H1 (cell line): ENCODE data around the gene CCDC141. TPM values are rescaled to one million over a fixed set of nuclear protein-coding genes. Genes with fewer than 3 reads are reported as not detected.

ENCODE experiments used
- CTCF ChIA-PET: fragments of 300-600 bp; sonication (Branson Sonifier 250); formaldehyde crosslinking; loops from one replicate; lab custom pipeline; 2021; ENCODE audit not compliant: partially characterized antibody; lab: Charles Lee
- POLR2A ChIA-PET: fragments of 300-600 bp; sonication (Branson Sonifier 250); formaldehyde crosslinking; loops from one replicate; lab custom pipeline; 2021; ENCODE audit warnings: inconsistent platforms; ENCODE audit not compliant: partially characterized antibody; lab: Charles Lee
- DNase-seq, 2 experiments: peaks; one replicate each; pipeline versions ENCODE4 v3.0.0 to v3.0.0-alpha.2; 2010 to 2022; ENCODE audit warnings: low spot score in 2 of 2, low read depth in 1 of 2, mixed read lengths in 1 of 2
- FAIRE-seq: peaks from 2 replicates; lab custom pipeline; 2011; peaks lifted over from hg19 to GRCh38; lab: Jason Lieb, UNC
- H2AFZ ChIP-seq: 2 replicates; pipeline ENCODE4 v1.8.1; 2012; ENCODE audit warnings: low read length, inconsistent platforms
- H2AK5ac ChIP-seq: 2 replicates; pipeline ENCODE4 v1.6.1; 2013; ENCODE audit warnings: low read depth, low read length
- H2BK120ac ChIP-seq: replicated peaks from 2 replicates; pipeline ENCODE3; 2013; ENCODE audit warnings: low read depth, low read length, inconsistent platforms
- H2BK12ac ChIP-seq: 2 replicates; pipeline ENCODE4 v1.6.1; 2013; ENCODE audit warnings: low read depth, low read length
- H2BK15ac ChIP-seq: 2 replicates; pipeline ENCODE4 v1.6.1; 2013; ENCODE audit warnings: low read length
- H2BK20ac ChIP-seq: 2 replicates; pipeline ENCODE4 v1.6.1; 2013; ENCODE audit warnings: low read length
- H2BK5ac ChIP-seq: 2 replicates; pipeline ENCODE4 v1.6.1; 2013; ENCODE audit warnings: low read depth, low read length
- H3K14ac ChIP-seq: 2 replicates; pipeline ENCODE4 v1.6.1; 2013; ENCODE audit warnings: inconsistent platforms; ENCODE audit not compliant: insufficient read length
- H3K18ac ChIP-seq: 2 replicates; pipeline ENCODE4 v1.6.1; 2013; ENCODE audit warnings: low read length; ENCODE audit errors: extremely low read depth
- H3K23ac ChIP-seq: 2 replicates; pipeline ENCODE4 v1.6.1; 2013; ENCODE audit warnings: inconsistent platforms; ENCODE audit not compliant: insufficient read length
- H3K23me2 ChIP-seq: 2 replicates; pipeline ENCODE4 v1.6.1; 2013; ENCODE audit warnings: low read depth, low read length
- H3K27ac ChIP-seq: 2 replicates; pipeline ENCODE4 v1.6.1; 2011; ENCODE audit warnings: low read depth, low read length, inconsistent platforms
- H3K27me3 ChIP-seq, 4 experiments: replicated peaks in 1 of 4; 1 replicate in 1 of 4; 2 replicates in 3 of 4; pipeline versions ENCODE4 v1.6.1 to v1.8.1; 2011 to 2013; ENCODE audit warnings: low read length in 3 of 4, mild to moderate bottlenecking in 3 of 4, inconsistent platforms in 2 of 4, mixed read lengths in 2 of 4, moderate library complexity in 1 of 4; ENCODE audit not compliant: control insufficient read depth in 3 of 4, insufficient read depth in 3 of 4; ENCODE audit errors: extremely low read depth in 1 of 4
- H3K36me3 ChIP-seq, 4 experiments: 2 replicates each; pipeline versions ENCODE4 v1.6.1 to v1.8.1; 2011 to 2013; ENCODE audit warnings: mild to moderate bottlenecking in 4 of 4, low read length in 3 of 4, moderate library complexity in 2 of 4, control low read depth in 1 of 4, inconsistent platforms in 1 of 4; ENCODE audit not compliant: insufficient read depth in 4 of 4, control insufficient read depth in 2 of 4
- H3K4ac ChIP-seq: replicated peaks from 2 replicates; pipeline ENCODE3; 2013; ENCODE audit warnings: low read length, low read depth, mixed read lengths, inconsistent platforms; ENCODE audit not compliant: insufficient read length
- H3K4me1 ChIP-seq, 4 experiments: replicated peaks in 1 of 4; 1 replicate in 1 of 4; 2 replicates in 3 of 4; pipeline versions ENCODE4 v1.6.1 to v1.8.1; 2011 to 2013; ENCODE audit warnings: low read length in 3 of 4, inconsistent platforms in 2 of 4, mixed read lengths in 1 of 4; ENCODE audit not compliant: insufficient read depth in 4 of 4, control insufficient read depth in 3 of 4
- H3K4me2 ChIP-seq, 2 experiments: 2 replicates each; pipeline versions ENCODE4 v1.6.1 to v1.8.1; 2011 to 2013; ENCODE audit warnings: low read depth in 2 of 2, low read length in 2 of 2, control low read depth in 1 of 2, inconsistent platforms in 1 of 2, mild to moderate bottlenecking in 1 of 2; ENCODE audit not compliant: insufficient read depth in 1 of 2
- H3K4me3 ChIP-seq, 4 experiments: fragments of 200-600, 300-600 bp in 1 of 4; sonication (generic), shearing (Covaris generic), sonication (Bioruptor Twin) in 1 of 4; 2 replicates each; pipeline versions ENCODE4 v1.5.1 to v1.8.1; 2011 to 2016; ENCODE audit warnings: low read length in 4 of 4, low read depth in 3 of 4, control low read depth in 2 of 4, inconsistent platforms in 2 of 4, mild to moderate bottlenecking in 2 of 4, mixed read lengths in 1 of 4, moderate library complexity in 1 of 4; ENCODE audit not compliant: insufficient read depth in 2 of 4; ENCODE audit errors: extremely low read depth in 1 of 4
- H3K56ac ChIP-seq: replicated peaks from 2 replicates; pipeline ENCODE3; 2013; ENCODE audit warnings: low read depth, mild to moderate bottlenecking, mixed read lengths, low read length, inconsistent platforms; ENCODE audit not compliant: insufficient read length
- H3K79me1 ChIP-seq: 2 replicates; pipeline ENCODE4 v1.6.1; 2013; ENCODE audit warnings: low read depth, low read length, control low read depth
- H3K79me2 ChIP-seq, 2 experiments: 2 replicates each; pipeline versions ENCODE4 v1.6.1 to v1.8.1; 2012 to 2013; ENCODE audit warnings: low read length in 2 of 2, mild to moderate bottlenecking in 2 of 2, inconsistent platforms in 1 of 2; ENCODE audit not compliant: insufficient read depth in 2 of 2, control insufficient read depth in 1 of 2
- H3K9ac ChIP-seq, 4 experiments: replicated peaks in 1 of 4; 1 replicate in 1 of 4; 2 replicates in 3 of 4; pipeline versions ENCODE4 v1.6.1 to v1.8.1; 2011 to 2013; ENCODE audit warnings: low read depth in 3 of 4, low read length in 3 of 4, control low read depth in 2 of 4, mild to moderate bottlenecking in 2 of 4, moderate library complexity in 2 of 4, inconsistent platforms in 1 of 4; ENCODE audit errors: extremely low read depth in 1 of 4
- H3K9me3 ChIP-seq, 2 experiments: 2 replicates each; pipeline versions ENCODE4 v1.6.1 to v1.8.1; 2012 to 2013; ENCODE audit warnings: mild to moderate bottlenecking in 2 of 2, moderate library complexity in 2 of 2, control low read depth in 1 of 2, inconsistent platforms in 1 of 2, low read depth in 1 of 2, low read length in 1 of 2, mixed read lengths in 1 of 2; ENCODE audit not compliant: insufficient read depth in 2 of 2
- H4K20me1 ChIP-seq, 2 experiments: replicated peaks in 1 of 2; 2 replicates each; pipeline versions ENCODE3 to v1.8.1; 2011 to 2013; ENCODE audit warnings: inconsistent platforms in 2 of 2, low read length in 2 of 2, mild to moderate bottlenecking in 1 of 2; ENCODE audit not compliant: insufficient read depth in 2 of 2, control insufficient read depth in 1 of 2
- H4K5ac ChIP-seq: 2 replicates; pipeline ENCODE4 v1.6.1; 2013; ENCODE audit warnings: low read length, low read depth, mixed read lengths, inconsistent platforms; ENCODE audit not compliant: insufficient read length
- H4K8ac ChIP-seq: 2 replicates; pipeline ENCODE4 v1.8.0; 2013; ENCODE audit warnings: mild to moderate bottlenecking, moderate library complexity, low read length, inconsistent platforms; ENCODE audit not compliant: insufficient read depth; ENCODE audit errors: extremely low read depth
- H4K91ac ChIP-seq: replicated peaks from 2 replicates; pipeline ENCODE3; 2013; ENCODE audit warnings: low read length, mixed read lengths, inconsistent platforms; ENCODE audit not compliant: insufficient read length
- EP300 ChIP-seq, 2 experiments: IDR thresholded peaks; 1 replicate in 1 of 2; 2 replicates in 1 of 2; pipeline ENCODE4 v1.6.1; 2011 to 2012; ENCODE audit warnings: low read depth in 2 of 2, low read length in 2 of 2, mild to moderate bottlenecking in 2 of 2, borderline replicate concordance in 1 of 2, inconsistent platforms in 1 of 2, moderate library complexity in 1 of 2
- NRF1 ChIP-seq: IDR thresholded peaks from 2 replicates; pipeline ENCODE4 v1.6.1; 2011; ENCODE audit warnings: mild to moderate bottlenecking, low read depth, low read length, improper control_type of control experiment
- SP1 ChIP-seq: IDR thresholded peaks from 2 replicates; pipeline ENCODE4 v1.6.1; 2011; ENCODE audit warnings: low read depth, low read length
- TBP ChIP-seq: IDR thresholded peaks from 2 replicates; pipeline ENCODE4 v1.6.1; 2011; ENCODE audit warnings: low read depth, low read length, improper control_type of control experiment
- WGBS, 2 experiments: shearing (Covaris generic) in 1 of 2; methylation state at CpG; one replicate each; pipeline versions ENCODE4 v1.1.6 to v1.1.7; 2013 to 2015; ENCODE audit warnings: low lambda C conversion rate in 2 of 2, mixed read lengths in 2 of 2, inconsistent platforms in 1 of 2, low coverage in 1 of 2, missing lambda C conversion rate in 1 of 2; ENCODE audit not compliant: insufficient replicate concordance in 2 of 2, insufficient coverage in 1 of 2, insufficient read length in 1 of 2; ENCODE audit errors: extremely low coverage in 1 of 2, missing lambda C conversion rate in 1 of 2; 5-methylcytosine and 5-hydroxymethylcytosine counted together
- polyA plus RNA-seq, 7 experiments: library from polyadenylated mRNA; depleted of rRNA in 3 of 7; stranded (reverse) in 5 of 7; unstranded in 2 of 7; fragments of >200 nt in 5 of 7; fragments of 200-250 nt in 2 of 7; gene quantifications; 1 replicate in 5 of 7; 2 replicates in 1 of 7; 4 replicates in 1 of 7; pipeline versions ENCODE4 v1.2.1 to v1.2.3, GENCODE V29; 2011 to 2013; ENCODE audit warnings: missing spikeins in 2 of 7, mixed read lengths in 2 of 7
- total RNA-seq: library from RNA; stranded (reverse); fragmentation: NEBNext Ultra II Directional; extraction: Animal tissue kit (Norgen Biotek cat#: 25700); gene quantifications from 2 replicates; pipeline ENCODE4 v1.2.1, GENCODE V29; 2021
- TF ChIP-seq, protein P1 (sequence below): IDR thresholded peaks from 2 replicates; pipeline ENCODE4 v1.6.1; 2012; ENCODE audit warnings: inconsistent platforms

Gene CCDC141
- total and polyA plus RNA-seq, 2 of the 8 experiments (the other 6 are each of a cell fraction or from before 2014, with no cell fraction given) = 0.56 to 21.6 TPM

DNA sequence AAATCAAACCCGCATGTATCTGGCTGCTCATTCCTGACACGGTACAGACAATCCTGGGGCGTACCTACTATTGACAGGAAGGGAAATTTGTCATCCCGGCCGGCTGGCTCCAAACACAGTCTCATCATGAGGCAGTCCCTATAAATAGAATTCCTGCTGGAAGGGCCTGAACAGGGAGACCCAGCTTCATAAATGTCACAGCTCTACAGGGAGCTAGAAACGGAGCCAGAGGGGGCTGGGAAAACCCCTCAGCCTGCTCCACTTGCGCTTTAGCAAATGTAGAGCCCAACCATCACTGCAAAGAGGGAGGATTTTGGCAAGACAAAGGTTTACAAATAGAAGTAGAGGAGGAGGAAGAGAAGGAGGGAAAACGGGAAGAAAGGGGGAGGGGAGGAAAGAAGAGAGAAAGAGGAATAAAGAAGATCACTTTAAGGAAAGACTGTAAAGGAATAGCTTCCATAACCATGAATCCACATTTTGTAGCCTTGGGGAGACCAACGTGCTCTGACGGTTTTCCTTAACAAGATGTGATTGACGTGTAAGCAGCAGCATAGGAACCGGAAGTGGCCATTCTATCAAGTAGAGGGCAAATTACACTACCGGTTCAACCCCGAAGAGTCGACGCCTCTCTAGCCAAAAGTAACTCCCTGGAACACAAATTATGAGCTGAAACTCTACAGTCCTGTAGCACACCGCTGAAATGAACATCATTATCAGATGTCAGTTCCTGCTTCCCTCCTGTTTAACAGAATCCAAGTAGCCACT is 185.9 kb downstream of the CCDC141 start:
- no peak overlapping the region for H3K14ac ChIP-seq
- H3K56ac ChIP-seq = no peak overlapping the region
- peak overlapping the region; percentile 86 for H2AFZ ChIP-seq
- no peak overlapping the region; the same call in 1 of the 2 replicates for H2BK20ac ChIP-seq
- H3K27me3 ChIP-seq = no peaks in the 10 kb centered on the region
- H3K79me2 ChIP-seq = no peaks in the 10 kb centered on the region
- H2BK5ac ChIP-seq = no peak overlapping the region
- DNase-seq (no peak), FAIRE-seq (no peak)
- H4K91ac ChIP-seq = no peak overlapping the region
- peak overlapping the region in 1 of 2 experiments; percentile 1; a peak in 2 of 4 replicates for H3K4me2 ChIP-seq
- no peak overlapping the region for H4K8ac ChIP-seq
- H3K9ac ChIP-seq = no peak overlapping the region
- CTCF ChIA-PET = interaction anchor here (2.3 kb wide), 1 partner anchor 156 kb away, joined by 4 read pairs; no protein-coding TSS in a partner anchor
- H3K4me3 ChIP-seq = no peak overlapping the region
- no peak overlapping the region for H4K5ac ChIP-seq
- H4K20me1 ChIP-seq = no peaks in the 10 kb centered on the region
- H3K9me3 ChIP-seq = no peaks in the 10 kb centered on the region
- peak overlapping the region; percentile 3 for H2BK120ac ChIP-seq
- TF ChIP-seq NRF1 = no peak
- TF ChIP-seq, protein P1, sequence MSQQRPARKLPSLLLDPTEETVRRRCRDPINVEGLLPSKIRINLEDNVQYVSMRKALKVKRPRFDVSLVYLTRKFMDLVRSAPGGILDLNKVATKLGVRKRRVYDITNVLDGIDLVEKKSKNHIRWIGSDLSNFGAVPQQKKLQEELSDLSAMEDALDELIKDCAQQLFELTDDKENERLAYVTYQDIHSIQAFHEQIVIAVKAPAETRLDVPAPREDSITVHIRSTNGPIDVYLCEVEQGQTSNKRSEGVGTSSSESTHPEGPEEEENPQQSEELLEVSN = peak; percentile 22; the same call in 1 of the 2 replicates
- TF ChIP-seq EP300 (IDR thresholded peaks at IDR 0.05; ENCODE audit: borderline replicate concordance in 1 of 2, low read depth in 2 of 2, low read length in 2 of 2) = 0 out of 3 replicates have a peak, but pooled peaks of 1 of the 2 experiments have one; percentile 19
- TF ChIP-seq SP1 = no peak
- TF ChIP-seq TBP = no peak
- TF ChIP-seq, all 59 proteins: peak for 2
- Histone ChIP-seq H3K4me1 (peaks cover 0 to 12% (median 4%) of the 10 kb centered on the region in 4 experiments; a peak in 4 of 7 replicates), H2AK5ac (no peak overlapping the region), H3K79me1 (no peaks in the 10 kb centered on the region), H3K23me2 (no peaks in the 10 kb centered on the region), H3K23ac (no peak overlapping the region), H3K36me3 (peaks cover 0 to 9% (median 0%) of the 10 kb centered on the region in 4 experiments; a peak in 1 of 8 replicates), H2BK12ac (no peak overlapping the region), H3K18ac (no peak overlapping the region), H3K4ac (no peak overlapping the region), H2BK15ac (no peak overlapping the region), H3K27ac (no peak overlapping the region)
- WGBS, 2 experiments = 62% methylated on average over 17 of the region's 17 CpGs; no CpG with 5 or more reads in 1 of the 2 experiments
- POLR2A ChIA-PET = no interaction called here
